MM.1S (cell line): Measurements from ENCODE around the gene ARAP2.

Experiments
- DNase-seq: peaks from one replicate; pipeline ENCODE4 v3.0.0-alpha.2; 2015
- H2AFZ ChIP-seq: fragments of 300-600 bp; sonication (generic); 2 replicates; pipeline ENCODE4 v1.6.0; 2016; ENCODE audit warnings: antibody characterized with exemption, low read length
- H3F3A ChIP-seq: fragments of 300-600 bp; sonication (generic); 2 replicates; pipeline ENCODE4 v1.6.1; 2016; ENCODE audit warnings: mild to moderate bottlenecking, antibody characterized with exemption, low read length, moderate library complexity, mixed read lengths; ENCODE audit not compliant: insufficient read depth
- H3K27ac ChIP-seq: fragments of 300-600 bp; sonication (generic); 2 replicates; pipeline ENCODE4 v1.5.1; 2016; ENCODE audit warnings: mild to moderate bottlenecking, low read length
- H3K27me3 ChIP-seq: fragments of 300-600 bp; sonication (generic); replicated peaks from 2 replicates; pipeline ENCODE4 v1.6.0; 2016; ENCODE audit warnings: low read length; ENCODE audit not compliant: insufficient read depth
- H3K36me3 ChIP-seq: fragments of 300-600 bp; sonication (generic); replicated peaks from 2 replicates; pipeline ENCODE4 v1.6.1; 2016; ENCODE audit warnings: mild to moderate bottlenecking, low read length, mixed read lengths; ENCODE audit not compliant: insufficient read depth
- H3K4me1 ChIP-seq: fragments of 300-600 bp; sonication (generic); 2 replicates; pipeline ENCODE4 v1.6.1; 2016; ENCODE audit warnings: low read length, mixed read lengths
- H3K4me2 ChIP-seq: fragments of 300-600 bp; sonication (generic); 2 replicates; pipeline ENCODE4 v1.6.0; 2016; ENCODE audit warnings: low read depth, low read length
- H3K4me3 ChIP-seq: fragments of 300-600 bp; sonication (generic); 2 replicates; pipeline ENCODE4 v1.5.1; 2016; ENCODE audit warnings: low read length, mixed read lengths
- H3K79me2 ChIP-seq: fragments of 300-600 bp; sonication (generic); 2 replicates; pipeline ENCODE4 v1.6.1; 2016; ENCODE audit warnings: mixed run types, low read length, mixed read lengths
- H3K9ac ChIP-seq: fragments of 300-600 bp; sonication (generic); 2 replicates; pipeline ENCODE4 v1.6.1; 2016; ENCODE audit warnings: low read length, mixed read lengths
- H3K9me2 ChIP-seq: fragments of 300-600 bp; sonication (generic); replicated peaks from 2 replicates; pipeline ENCODE4 v1.6.1; 2016; ENCODE audit warnings: mild to moderate bottlenecking, low read length, mixed read lengths; ENCODE audit not compliant: insufficient read depth
- H3K9me3 ChIP-seq: fragments of 300-600 bp; sonication (generic); replicated peaks from 2 replicates; pipeline ENCODE4 v1.6.1; 2016; ENCODE audit warnings: mild to moderate bottlenecking, low read length, mixed read lengths; ENCODE audit not compliant: insufficient read depth
- H4K20me1 ChIP-seq: fragments of 300-600 bp; sonication (generic); 2 replicates; pipeline ENCODE4 v1.6.1; 2016; ENCODE audit warnings: mild to moderate bottlenecking, low read length, moderate library complexity, mixed read lengths; ENCODE audit not compliant: insufficient read depth
- CTCF ChIP-seq: fragments of 300-600 bp; sonication (generic); IDR thresholded peaks from 2 replicates; pipeline ENCODE4 v1.5.1; 2016; ENCODE audit warnings: antibody characterized with exemption, low read length, mixed read lengths
- EZH2 ChIP-seq: fragments of 300-600 bp; sonication (generic); optimal IDR thresholded peaks from 2 replicates; pipeline ENCODE3; 2017; ENCODE audit warnings: low read depth, mild to moderate bottlenecking, antibody characterized with exemption, low read length, mixed read lengths
- EZH2phosphoT487 ChIP-seq: fragments of 300-600 bp; sonication (generic); IDR thresholded peaks from 2 replicates; pipeline ENCODE4 v1.6.1; 2018; ENCODE audit warnings: antibody characterized with exemption, low read length

ARAP2 gene

GRCh38 chr4:36067116-36067515 is 177.2 kb downstream of the ARAP2 start:
- Histone ChIP-seq H3K27ac (no peak overlapping the region), H3K36me3 (no peaks in the 10 kb centered on the region), H3K4me3 (no peak overlapping the region), H3K79me2 (no peaks in the 10 kb centered on the region), H3K9me2 (no peaks in the 10 kb centered on the region), H4K20me1 (no peaks in the 10 kb centered on the region), H3K27me3 (no peaks in the 10 kb centered on the region), H3K4me1 (no peaks in the 10 kb centered on the region), H3K4me2 (no peak overlapping the region), H3F3A (no peaks in the 10 kb centered on the region), H2AFZ (no peak overlapping the region), H3K9me3 (no peaks in the 10 kb centered on the region), H3K9ac (no peak overlapping the region)
- DNase-seq = no peak
- TF ChIP-seq EZH2phosphoT487 (no peak), CTCF (no peak), EZH2 (no peak)

GRCh38 chr4:36065274-36065871 is 178.9 kb downstream of the ARAP2 start:
- H2AFZ ChIP-seq = no peak overlapping the region

GRCh38 chr4:36064117-36064516 is 180.2 kb downstream of the ARAP2 start:
- no peak overlapping the region for H3K4me2 ChIP-seq
- H3K4me3 ChIP-seq = no peak overlapping the region
- DNase-seq = no peak
- no peaks in the 10 kb centered on the region for H3K4me1 ChIP-seq
- TF ChIP-seq EZH2phosphoT487 (no peak), CTCF (no peak), EZH2 (no peak)
- H4K20me1 ChIP-seq = no peaks in the 10 kb centered on the region
- no peaks in the 10 kb centered on the region for H3K27me3 ChIP-seq
- H3K79me2 ChIP-seq = no peaks in the 10 kb centered on the region
- H3K27ac ChIP-seq = no peak overlapping the region
- H3K36me3 ChIP-seq = no peaks in the 10 kb centered on the region
- H3F3A ChIP-seq = no peaks in the 10 kb centered on the region
- no peaks in the 10 kb centered on the region for H3K9me2 ChIP-seq
- H2AFZ ChIP-seq = no peak overlapping the region
- H3K9ac ChIP-seq = no peak overlapping the region
- no peaks in the 10 kb centered on the region for H3K9me3 ChIP-seq

More at GRCh38 chr4:36065274-36065871, 178.9 kb downstream of the ARAP2 start:
- Histone ChIP-seq H3K9me2 (no peaks in the 10 kb centered on the region), H4K20me1 (no peaks in the 10 kb centered on the region), H3K9me3 (no peaks in the 10 kb centered on the region), H3K27ac (no peak overlapping the region), H3K4me1 (no peaks in the 10 kb centered on the region), H3K79me2 (no peaks in the 10 kb centered on the region), H3K4me3 (no peak overlapping the region), H3K4me2 (no peak overlapping the region), H3K27me3 (no peaks in the 10 kb centered on the region), H3K36me3 (no peaks in the 10 kb centered on the region), H3F3A (no peaks in the 10 kb centered on the region), H3K9ac (no peak overlapping the region)
- no peak for DNase-seq
- TF ChIP-seq EZH2 (no peak), CTCF (no peak), EZH2phosphoT487 (no peak)
